ENCODE data around the gene BTBD16. TPM values are rescaled to one million over a fixed set of nuclear protein-coding genes. Genes with fewer than 3 reads are reported as not detected.

Gene BTBD16
- total RNA-seq, 1 experiment from 2014 or later = 0.82 TPM

DNA sequence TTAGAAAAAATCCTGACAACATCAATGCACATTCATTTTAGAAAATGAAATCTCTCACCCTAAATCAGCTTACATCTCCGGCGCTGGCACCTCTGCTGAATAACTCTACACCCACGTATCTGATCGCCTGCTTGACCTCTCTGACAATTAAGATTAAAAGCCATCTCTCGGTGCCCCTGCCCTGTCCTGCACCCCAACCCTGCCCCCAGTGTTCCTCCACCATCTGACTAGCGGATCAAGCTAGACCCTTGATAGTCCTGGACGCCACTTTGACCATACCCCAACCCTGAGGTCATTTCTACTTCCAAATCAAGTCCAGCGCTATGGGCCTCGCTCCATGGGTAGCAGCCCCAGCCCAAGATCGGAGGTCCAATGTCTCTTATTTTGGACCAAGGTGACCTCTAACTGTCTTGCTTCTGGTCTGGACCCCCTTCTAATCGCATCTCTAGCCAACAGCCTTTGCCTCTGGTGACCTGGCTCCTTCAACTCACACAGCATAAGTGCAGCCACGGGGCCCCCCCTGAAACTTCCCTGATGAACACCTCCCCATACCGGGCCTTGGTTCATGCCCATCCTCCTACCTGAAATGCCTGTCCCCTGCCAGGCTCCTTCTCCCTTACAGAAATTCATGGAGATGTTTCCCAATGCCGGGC lies 28.5 kb downstream of the BTBD16 start:
- Histone ChIP-seq H3K36me3 (ENCODE audit: control insufficient read depth, insufficient read depth, low read length) (no peaks in the 10 kb centered on the region), H3K27me3 (ENCODE audit: control insufficient read depth, insufficient read depth, low read length) (no peaks in the 10 kb centered on the region), H3K4me3 (ENCODE audit: low read depth in 2 of 2, low read length in 2 of 2) (peak overlapping the region in 1 of 2 experiments; percentile 24; a peak in 2 of 4 replicates), H3K4me1 (ENCODE audit: control insufficient read depth, insufficient read depth, low read length) (peaks cover 17% of the 10 kb centered on the region), H3K27ac (ENCODE audit: low read length) (peak overlapping the region; percentile 76), H3K9me3 (ENCODE audit: control insufficient read depth, insufficient read depth, low read depth, low read length) (no peaks in the 10 kb centered on the region)
- in situ Hi-C loops (cut with HindIII; ENCODE audit: low pct_unique_long_range_greater_than_20kb, low sequenced_read_pairs) (no loop called here), intact Hi-C loops (cut with micrococcal nuclease; ENCODE audit: unreplicated experiment) (loop anchor here (1.0 to 5.0 kb wide), 2 partner anchors 136 to 268 kb away; no protein-coding TSS in a partner anchor)
- ATAC-seq (0 out of 2 replicates have a peak, but pooled peaks have one; percentile 2), DNase-seq (ENCODE audit: low read depth, low spot score) (no peak)
- TF ChIP-seq TCF7L2 (IDR thresholded peaks at IDR 0.05; ENCODE audit: low read depth, low read length) = no peak
- TF ChIP-seq SIN3A (IDR thresholded peaks at IDR 0.05; ENCODE audit: borderline replicate concordance, insufficient read depth, low read depth, low read length) = no peak
- no peak for TF ChIP-seq CTCF (IDR thresholded peaks at IDR 0.05)
- no peak for TF ChIP-seq REST (IDR thresholded peaks at IDR 0.05; ENCODE audit: insufficient read depth in 1 of 2, low read depth in 2 of 2, low read length in 1 of 2)
- TF ChIP-seq POLR2AphosphoS5 (IDR thresholded peaks at IDR 0.05; ENCODE audit: low read depth, low read length) = no peak
- no TSS peak for BruUV-seq (replicated peaks)
- CTCF ChIA-PET = interaction anchor here (0.6 to 2.9 kb wide), 15 partner anchors 10 to 741 kb away, joined by 3 to 28 read pairs (median 4); no protein-coding TSS in a partner anchor
- POLR2A ChIA-PET = no interaction called here

- no peaks in the 10 kb centered on the region for H3K36me3 ChIP-seq (ENCODE audit: control insufficient read depth, insufficient read depth, low read length)
- TF ChIP-seq POLR2AphosphoS5 (IDR thresholded peaks at IDR 0.05; ENCODE audit: low read depth, low read length) (no peak), CTCF (IDR thresholded peaks at IDR 0.05) (no peak), REST (IDR thresholded peaks at IDR 0.05; ENCODE audit: insufficient read depth in 1 of 2, low read depth in 2 of 2, low read length in 1 of 2) (no peak)
- in situ Hi-C loops (cut with HindIII; ENCODE audit: low pct_unique_long_range_greater_than_20kb, low sequenced_read_pairs) = no loop called here
- ChIA-PET CTCF (no interaction called here), POLR2A (no interaction called here)
- H3K9me3 ChIP-seq (ENCODE audit: control insufficient read depth, insufficient read depth, low read depth, low read length) = no peaks in the 10 kb centered on the region; the same call in 1 of the 2 replicates
- no peak for DNase-seq (ENCODE audit: low read depth, low spot score)
- no peaks in the 10 kb centered on the region for H3K27me3 ChIP-seq (ENCODE audit: control insufficient read depth, insufficient read depth, low read length)
- ATAC-seq = no peak
- no peak overlapping the region for H3K4me3 ChIP-seq (ENCODE audit: low read depth in 2 of 2, low read length in 2 of 2)
- peak overlapping the region; percentile 74 for H3K27ac ChIP-seq (ENCODE audit: low read length)
- peaks cover 17% of the 10 kb centered on the region for H3K4me1 ChIP-seq (ENCODE audit: control insufficient read depth, insufficient read depth, low read length)
- no TSS peak for BruUV-seq (replicated peaks)
- intact Hi-C loops (cut with micrococcal nuclease; ENCODE audit: unreplicated experiment) = no loop called here
Measured at GRCh38 chr10:122301055-122301810, 30.1 kb downstream of the BTBD16 start.

Measured in Panc1 (cell line).